ENCODE data around the gene SSNA1. TPM values are rescaled to one million over a fixed set of nuclear protein-coding genes. Genes with fewer than 3 reads are reported as not detected.

Gene SSNA1
- total RNA-seq, 1 donor: 58.7 TPM

GRCh38 chr9:137184881-137185660 is 3.4 kb upstream of the SSNA1 start:
- DNase-seq (ENCODE audit: low read depth): no peak
- no peak for TF ChIP-seq CTCF (IDR thresholded peaks at IDR 0.05; ENCODE audit: insufficient read depth, low read depth, low read length)
- H3K4me3 ChIP-seq (ENCODE audit: low read depth, low read length): no peak overlapping the region

GRCh38 chr9:137185921-137186320 is 2.6 kb upstream of the SSNA1 start:
- TF ChIP-seq CTCF (IDR thresholded peaks at IDR 0.05; ENCODE audit: insufficient read depth, low read depth, low read length): no peak
- H3K4me3 ChIP-seq (ENCODE audit: low read depth, low read length): no peak overlapping the region
- DNase-seq (ENCODE audit: low read depth): no peak

GRCh38 chr9:137186385-137186784 is 2.1 kb upstream of the SSNA1 start:
- DNase-seq (ENCODE audit: low read depth): no peak
- H3K4me3 ChIP-seq (ENCODE audit: low read depth, low read length): no peak overlapping the region
- no peak for TF ChIP-seq CTCF (IDR thresholded peaks at IDR 0.05; ENCODE audit: insufficient read depth, low read depth, low read length)

GRCh38 chr9:137187386-137187785 is 1.1 kb upstream of the SSNA1 start:
- H3K4me3 ChIP-seq (ENCODE audit: low read depth, low read length): peak overlapping the region; percentile 88
- DNase-seq (ENCODE audit: low read depth): no peak
- no peak for TF ChIP-seq CTCF (IDR thresholded peaks at IDR 0.05; ENCODE audit: insufficient read depth, low read depth, low read length)

- no peak for DNase-seq (ENCODE audit: low read depth)
- peak overlapping the region; percentile 88 for H3K4me3 ChIP-seq (ENCODE audit: low read depth, low read length)
- no peak for TF ChIP-seq CTCF (IDR thresholded peaks at IDR 0.05; ENCODE audit: insufficient read depth, low read depth, low read length)
Observed at GRCh38 chr9:137188086-137188489, 388 bp upstream of the SSNA1 start.

GRCh38 chr9:137189297-137190295 is 1.1 kb downstream of the SSNA1 start:
- H3K4me3 ChIP-seq (ENCODE audit: low read depth, low read length): peak overlapping the region; percentile 88
- no peak for DNase-seq (ENCODE audit: low read depth)
- no peak for TF ChIP-seq CTCF (IDR thresholded peaks at IDR 0.05; ENCODE audit: insufficient read depth, low read depth, low read length)
